HEK293T (cell line): ENCODE results near the gene TMCC2.

Source experiments
- CTCF ChIA-PET: fragments of 350-600 bp; formaldehyde crosslinking; extraction: SDS; loops from one replicate; lab custom pipeline; 2021; ENCODE audit warnings: antibody characterized with exemption, inconsistent platforms; lab: Yijun Ruan, JAX
- POLR2A ChIA-PET: fragments of 350-600 bp; formaldehyde crosslinking; extraction: SDS; loops from one replicate; lab custom pipeline; 2020; ENCODE audit warnings: antibody characterized with exemption, inconsistent platforms; lab: Yijun Ruan, JAX
- DNase-seq: peaks from one replicate; pipeline ENCODE4 v3.0.0; 2012; ENCODE audit warnings: mixed read lengths; ENCODE audit errors: extremely low spot score
- ARNT ChIP-seq: fragments of 450-650 bp; IDR thresholded peaks from 2 replicates; pipeline ENCODE4 v1.6.1; 2017; ENCODE audit warnings: mild to moderate bottlenecking
- BHLHE40 ChIP-seq: fragments of 450-650 bp; IDR thresholded peaks from 2 replicates; pipeline ENCODE4 v1.6.1; 2016; ENCODE audit warnings: mild to moderate bottlenecking, moderate library complexity, borderline replicate concordance
- CTBP1 ChIP-seq: fragments of 450-650 bp; IDR thresholded peaks from 2 replicates; pipeline ENCODE4 v1.6.1; 2016; ENCODE audit warnings: borderline replicate concordance
- ELF4 ChIP-seq: fragments of 450-650 bp; IDR thresholded peaks from 2 replicates; pipeline ENCODE4 v1.6.1; 2017; ENCODE audit warnings: antibody characterized with exemption
- FOXA1 ChIP-seq: fragments of 450-650 bp; IDR thresholded peaks from 2 replicates; pipeline ENCODE4 v1.6.1; 2016; ENCODE audit warnings: mild to moderate bottlenecking
- FOXK2 ChIP-seq: fragments of 450-650 bp; IDR thresholded peaks from 2 replicates; pipeline ENCODE4 v1.6.1; 2016; ENCODE audit warnings: mild to moderate bottlenecking
- FOXM1 ChIP-seq: fragments of 450-650 bp; IDR thresholded peaks from 2 replicates; pipeline ENCODE4 v1.6.1; 2017; ENCODE audit warnings: mild to moderate bottlenecking, borderline replicate concordance
- HDGF ChIP-seq: fragments of 450-650 bp; IDR thresholded peaks from 2 replicates; pipeline ENCODE4 v1.6.1; 2017; ENCODE audit warnings: antibody characterized with exemption, borderline replicate concordance
- L3MBTL2 ChIP-seq: fragments of 450-650 bp; conservative IDR thresholded peaks from 2 replicates; pipeline ENCODE4 v1.6.1; 2016; ENCODE audit warnings: mild to moderate bottlenecking
- LEF1 ChIP-seq: fragments of 450-650 bp; IDR thresholded peaks from 2 replicates; pipeline ENCODE4 v1.6.1; 2017; ENCODE audit warnings: mild to moderate bottlenecking, borderline replicate concordance
- NFRKB ChIP-seq: fragments of 450-650 bp; IDR thresholded peaks from 2 replicates; pipeline ENCODE4 v1.6.1; 2016; ENCODE audit warnings: mild to moderate bottlenecking, moderate library complexity
- SP1 ChIP-seq: fragments of 450-650 bp; IDR thresholded peaks from 2 replicates; pipeline ENCODE4 v1.6.1; 2017
- SUZ12 ChIP-seq: fragments of 450-650 bp; IDR thresholded peaks from 2 replicates; pipeline ENCODE4 v1.6.1; 2016; ENCODE audit warnings: mild to moderate bottlenecking
- TARDBP ChIP-seq: fragments of 450-650 bp; IDR thresholded peaks from 2 replicates; pipeline ENCODE4 v1.6.1; 2016
- ZNF384 ChIP-seq: fragments of 450-650 bp; IDR thresholded peaks from 2 replicates; pipeline ENCODE4 v1.6.1; 2016
- TF ChIP-seq, protein P1 (sequence below): fragments of 450-650 bp; IDR thresholded peaks from 2 replicates; pipeline ENCODE4 v1.6.1; 2016

The TMCC2 gene

GRCh38 chr1:205211839-205212536 lies 15.8 kb upstream of the TMCC2 start:
- CTCF ChIA-PET: interaction anchor here (0.7 kb wide), 1 partner anchor 119 kb away, joined by 3 read pairs; no protein-coding TSS in a partner anchor

GRCh38 chr1:205214756-205215155 lies 13.0 kb upstream of the TMCC2 start:
- ChIA-PET CTCF (interaction anchor here (0.7 to 1.0 kb wide), 2 partner anchors 13 to 138 kb away, joined by 3 read pairs; partner anchors contain the start of gene TMCC2), POLR2A (interaction anchor here (2.4 kb wide), 1 partner anchor 13 kb away, joined by 6 read pairs; the partner anchor contains the start of gene TMCC2)
- no peak for TF ChIP-seq L3MBTL2
- no peak for TF ChIP-seq TARDBP
- TF ChIP-seq SP1: no peak
- no peak for TF ChIP-seq ZNF384
- no peak for TF ChIP-seq HDGF
- no peak for TF ChIP-seq ELF4
- no peak for TF ChIP-seq NFRKB
- TF ChIP-seq FOXA1: no peak
- TF ChIP-seq LEF1: no peak
- no peak for TF ChIP-seq FOXK2
- TF ChIP-seq ARNT: no peak
- TF ChIP-seq FOXM1: no peak
- TF ChIP-seq CTBP1: no peak
- TF ChIP-seq BHLHE40: no peak
- TF ChIP-seq, protein P1, sequence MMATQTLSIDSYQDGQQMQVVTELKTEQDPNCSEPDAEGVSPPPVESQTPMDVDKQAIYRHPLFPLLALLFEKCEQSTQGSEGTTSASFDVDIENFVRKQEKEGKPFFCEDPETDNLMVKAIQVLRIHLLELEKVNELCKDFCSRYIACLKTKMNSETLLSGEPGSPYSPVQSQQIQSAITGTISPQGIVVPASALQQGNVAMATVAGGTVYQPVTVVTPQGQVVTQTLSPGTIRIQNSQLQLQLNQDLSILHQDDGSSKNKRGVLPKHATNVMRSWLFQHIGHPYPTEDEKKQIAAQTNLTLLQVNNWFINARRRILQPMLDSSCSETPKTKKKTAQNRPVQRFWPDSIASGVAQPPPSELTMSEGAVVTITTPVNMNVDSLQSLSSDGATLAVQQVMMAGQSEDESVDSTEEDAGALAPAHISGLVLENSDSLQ: no peak
- TF ChIP-seq SUZ12: no peak
- DNase-seq: no peak

More at GRCh38 chr1:205211839-205212536, 15.8 kb upstream of the TMCC2 start:
- DNase-seq: no peak
- POLR2A ChIA-PET: interaction anchor here (1.0 to 2.2 kb wide), 2 partner anchors 16 to 88 kb away, joined by 3 to 16 read pairs; partner anchors contain the start of gene TMCC2
- TF ChIP-seq L3MBTL2: no peak
- TF ChIP-seq NFRKB: no peak
- TF ChIP-seq, protein P1: no peak
- TF ChIP-seq FOXA1: no peak
- TF ChIP-seq SUZ12: no peak
- no peak for TF ChIP-seq TARDBP
- no peak for TF ChIP-seq BHLHE40
- no peak for TF ChIP-seq ELF4
- no peak for TF ChIP-seq ARNT
- no peak for TF ChIP-seq FOXK2
- no peak for TF ChIP-seq ZNF384
- TF ChIP-seq FOXM1: no peak
- TF ChIP-seq HDGF: no peak
- TF ChIP-seq LEF1: no peak
- no peak for TF ChIP-seq CTBP1
- no peak for TF ChIP-seq SP1

GRCh38 chr1:205216588-205216987 lies 11.2 kb upstream of the TMCC2 start:
- ChIA-PET CTCF (no interaction called here), POLR2A (no interaction called here)
- TF ChIP-seq BHLHE40 (no peak), L3MBTL2 (no peak)
- DNase-seq: no peak

DNA sequence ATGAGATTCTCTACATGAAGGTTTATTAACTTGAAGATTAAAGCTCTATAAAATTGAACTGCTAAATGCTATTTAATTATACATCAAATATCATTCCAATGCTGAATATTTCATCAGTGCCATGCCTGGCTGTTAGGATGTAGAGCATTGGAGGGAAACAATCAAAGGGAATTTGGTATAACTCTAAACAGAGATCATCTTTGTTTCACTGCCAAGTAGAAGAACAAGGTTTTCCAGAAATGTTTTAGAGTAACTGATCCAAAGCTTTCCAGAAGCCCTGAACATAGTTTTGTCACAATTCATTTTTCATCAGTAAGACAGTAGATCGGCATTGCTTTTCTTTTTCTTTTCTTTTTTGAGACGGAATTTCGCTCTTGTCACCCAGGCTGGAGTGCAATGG lies 10.3 kb upstream of the TMCC2 start:
- DNase-seq: no peak
- ChIA-PET CTCF (no interaction called here), POLR2A (no interaction called here)
- TF ChIP-seq SP1 (no peak), FOXA1 (no peak), FOXM1 (no peak), SUZ12 (no peak), CTBP1 (no peak), L3MBTL2 (no peak), ELF4 (no peak), TARDBP (no peak), ZNF384 (no peak), FOXK2 (no peak), LEF1 (no peak), ARNT (no peak), BHLHE40 (no peak), NFRKB (no peak), HDGF (no peak)
- TF ChIP-seq, protein P1: no peak

DNA sequence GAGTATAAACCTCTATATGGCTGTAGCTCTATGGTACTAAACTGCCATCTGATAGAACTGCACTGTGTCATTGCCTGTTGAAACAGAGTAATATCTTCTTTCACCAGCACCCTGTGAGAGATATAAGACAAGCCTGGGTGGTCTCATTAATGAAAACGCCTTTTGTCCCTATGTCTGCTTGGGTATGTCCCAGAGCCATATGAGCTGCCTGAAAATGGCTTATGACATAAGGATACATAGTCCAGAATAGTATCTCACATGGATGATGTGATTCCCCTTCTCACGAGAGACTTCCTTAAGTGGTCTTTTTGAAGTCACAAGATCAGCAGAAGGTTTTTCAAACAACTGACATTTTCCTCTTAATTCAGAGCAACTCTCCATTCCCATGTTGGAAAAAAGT lies 7.3 kb upstream of the TMCC2 start:
- POLR2A ChIA-PET: no interaction called here
- TF ChIP-seq ZNF384 (no peak), L3MBTL2 (no peak)
- CTCF ChIA-PET: no interaction called here
- DNase-seq: no peak

DNA sequence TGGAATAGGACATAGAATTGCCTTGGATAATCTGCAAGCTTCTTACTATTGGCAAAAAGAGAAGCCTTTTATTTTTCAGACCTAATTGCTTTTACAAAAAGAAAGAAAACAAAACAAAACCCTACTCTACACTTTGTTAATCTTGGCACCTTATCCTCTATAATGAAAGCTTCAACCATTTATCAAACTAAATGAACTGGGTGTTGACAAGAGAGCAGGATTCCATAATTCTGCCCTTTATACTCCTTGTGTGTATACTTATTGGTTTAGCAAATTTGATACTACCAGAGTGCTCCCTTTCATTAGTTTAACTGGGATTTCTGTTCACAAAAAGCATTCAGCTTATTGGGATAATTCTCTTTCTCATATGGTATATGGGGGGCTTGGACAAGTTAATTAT lies 3.0 kb upstream of the TMCC2 start:
- ChIA-PET CTCF (no interaction called here), POLR2A (no interaction called here)
- DNase-seq: no peak
- TF ChIP-seq ARNT (no peak), CTBP1 (no peak), SP1 (no peak), ELF4 (no peak), TARDBP (no peak), SUZ12 (no peak), NFRKB (no peak), L3MBTL2 (no peak), ZNF384 (no peak), FOXM1 (no peak), BHLHE40 (no peak), HDGF (no peak), LEF1 (no peak), FOXK2 (no peak), FOXA1 (no peak)
- TF ChIP-seq, protein P1: no peak
